GM18507 (cell line): ENCODE measurements around the gene KLHDC7B.

Source experiments
- DNase-seq: peaks from one replicate; pipeline ENCODE4 v3.0.0; 2011; ENCODE audit warnings: low read depth; ENCODE audit not compliant: insufficient read length; ENCODE audit errors: extremely low spot score
- FAIRE-seq: peaks from 2 replicates; lab custom pipeline; 2011; peaks lifted over from hg19 to GRCh38; lab: Jason Lieb, UNC

KLHDC7B gene

DNA sequence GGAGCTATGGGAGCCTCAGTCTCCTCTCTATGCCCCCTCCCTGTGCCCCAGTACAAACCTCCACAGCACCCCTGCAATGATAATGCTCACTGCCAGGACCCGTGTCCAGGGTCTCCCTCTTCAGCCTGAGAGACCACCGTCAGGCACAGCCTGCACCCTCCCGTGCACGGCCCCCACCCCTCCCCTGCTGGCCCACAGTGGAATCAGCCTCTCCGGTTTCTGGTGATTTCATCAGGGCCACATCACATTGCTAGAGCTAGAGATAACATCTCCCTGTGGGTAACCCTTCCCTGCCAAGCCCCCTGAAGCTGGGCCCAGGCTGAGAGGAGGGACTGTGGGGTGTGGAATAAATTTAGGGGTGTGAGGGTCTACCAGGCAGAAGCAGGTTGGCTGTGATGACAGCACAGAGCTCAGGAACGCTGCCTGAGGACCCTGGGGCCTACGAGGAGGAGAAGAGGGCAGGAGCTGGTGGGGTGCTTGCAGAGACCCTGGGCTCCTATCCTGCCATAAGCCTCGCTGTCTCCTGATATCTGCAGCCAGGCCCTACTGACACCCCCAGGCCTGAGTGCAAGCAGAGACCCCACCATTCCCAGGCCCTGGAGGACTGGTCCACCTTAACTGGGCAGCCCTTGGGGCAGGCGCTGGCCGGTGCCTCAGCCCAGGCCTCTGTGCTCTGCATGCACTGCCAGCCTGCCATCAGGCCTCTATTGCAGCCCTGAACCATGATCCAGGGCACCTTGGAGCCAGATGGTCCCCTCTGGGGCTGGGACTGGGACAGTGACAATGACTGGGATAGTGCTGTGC, at the start of gene KLHDC7B:
TSS of gene KLHDC7B (plus strand) at position 378 of the 804 bp plus-strand sequence. CDS start at position 723, 345 bp downstream.
- DNase-seq (no peak), FAIRE-seq (no peak)

DNA sequence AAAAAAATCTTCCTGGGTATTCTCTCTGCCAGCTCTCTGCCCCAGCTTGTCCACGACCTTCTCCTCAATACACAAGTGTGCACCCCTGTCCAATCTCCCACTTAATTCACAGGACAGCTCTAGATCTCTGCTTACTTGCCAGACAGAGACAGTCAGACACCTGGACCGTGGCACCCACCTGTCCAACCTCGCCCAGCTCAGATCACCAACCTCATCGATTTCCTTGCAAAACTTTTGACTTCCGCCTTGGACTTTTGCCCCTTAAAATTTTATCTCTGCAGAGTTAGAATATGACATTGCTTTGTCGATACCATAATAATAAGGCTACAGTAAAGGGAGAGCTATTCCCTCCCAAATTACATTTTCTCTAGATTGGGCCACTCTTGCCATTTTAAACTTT, 48.6 kb upstream of the KLHDC7B start:
- DNase-seq, result no peak
- no peak for FAIRE-seq

DNA sequence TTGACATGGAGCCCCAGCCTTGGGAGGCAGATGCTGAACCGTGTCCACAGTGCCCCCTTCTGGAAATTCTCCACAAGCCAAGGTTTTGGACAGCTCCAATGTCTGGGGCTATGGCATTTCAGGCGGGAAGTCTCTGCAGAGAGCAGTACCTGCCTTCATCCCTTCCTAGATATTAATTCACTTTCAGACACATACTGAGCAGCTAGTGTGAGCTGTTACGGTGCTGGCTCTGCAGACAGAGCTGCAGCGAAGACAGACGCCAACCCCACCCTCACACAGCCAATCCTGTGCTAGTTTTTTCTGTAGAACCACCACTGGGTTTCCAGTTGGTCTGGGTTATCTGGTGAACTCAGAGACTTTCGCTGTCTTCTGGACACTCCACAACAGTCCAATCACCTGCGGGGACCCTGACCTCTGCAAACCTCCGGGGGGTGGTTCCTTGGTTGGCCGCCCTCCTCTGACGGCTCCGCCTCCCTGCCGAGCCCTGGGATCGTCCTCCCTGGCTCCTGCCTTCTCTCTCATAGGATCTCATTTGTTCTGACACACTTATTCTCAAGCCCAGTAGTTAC, 47.3 kb upstream of the KLHDC7B start:
- FAIRE-seq, result peak; percentile 91
- DNase-seq, result no peak

DNA sequence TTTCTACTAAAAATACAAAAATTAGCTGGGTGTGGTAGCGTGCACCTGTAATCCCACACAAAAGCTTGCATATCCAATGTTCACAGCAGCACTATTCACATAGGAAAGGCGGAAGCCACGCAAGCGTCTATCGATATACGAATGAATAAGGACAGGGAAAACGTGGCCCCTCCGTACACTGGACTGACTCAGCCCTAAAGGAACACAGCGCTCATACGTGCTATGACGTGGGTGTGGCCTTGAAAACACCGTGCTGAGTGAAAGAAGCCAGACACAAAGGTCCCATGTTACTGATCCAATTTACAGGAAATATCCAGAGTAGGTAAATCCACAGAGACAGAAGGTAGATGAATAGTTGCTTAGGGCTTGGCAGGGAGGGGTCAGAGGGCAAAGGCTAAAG, 45.2 kb upstream of the KLHDC7B start:
- FAIRE-seq, result no peak
- DNase-seq, result no peak

GRCh38 chr22:50502096-50502495, 43.6 kb upstream of the KLHDC7B start:
- DNase-seq, result no peak
- no peak for FAIRE-seq

DNA sequence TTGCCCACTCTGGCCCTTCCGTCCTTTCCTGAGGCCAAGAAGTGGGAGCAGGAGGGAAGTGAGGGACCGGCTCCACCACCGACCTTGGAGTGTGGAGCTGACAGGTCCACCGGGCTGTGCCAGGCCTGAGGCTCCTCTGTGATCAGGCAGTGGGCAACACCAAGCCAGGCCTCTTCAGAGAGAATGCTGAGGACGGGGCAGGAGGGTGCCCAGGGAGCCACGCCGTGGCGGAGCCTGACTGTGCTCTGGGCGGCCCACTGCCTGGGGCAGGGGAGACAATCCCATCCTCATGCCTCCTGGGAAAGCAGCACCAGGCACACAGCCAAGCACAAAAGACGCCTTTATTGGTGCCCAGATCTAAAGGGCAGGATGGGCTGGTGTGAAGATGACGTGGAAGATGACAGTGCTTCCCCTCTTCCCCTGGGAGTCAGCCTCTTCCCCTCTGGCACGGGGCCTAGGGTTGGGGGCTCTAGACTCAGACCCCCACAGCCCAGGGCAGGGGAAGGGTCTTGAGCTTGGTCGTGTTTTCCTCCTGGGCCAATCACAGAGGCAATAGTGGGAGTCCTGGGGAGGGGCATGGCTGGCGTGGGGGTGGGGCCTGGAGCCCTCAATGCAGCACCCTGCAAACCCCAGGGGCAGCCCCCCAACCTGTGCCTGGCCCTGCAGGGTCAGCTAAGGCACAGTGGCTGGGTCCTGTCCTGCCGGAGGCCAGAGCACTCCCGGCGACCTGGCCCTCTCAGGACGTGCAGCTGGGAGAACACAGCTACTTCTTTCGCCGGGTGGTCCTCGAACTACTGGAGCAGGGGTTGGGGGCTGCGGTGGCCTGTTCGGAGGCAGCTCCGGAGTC, 42.8 kb upstream of the KLHDC7B start:
- DNase-seq, result no peak
- FAIRE-seq, result no peak

DNA sequence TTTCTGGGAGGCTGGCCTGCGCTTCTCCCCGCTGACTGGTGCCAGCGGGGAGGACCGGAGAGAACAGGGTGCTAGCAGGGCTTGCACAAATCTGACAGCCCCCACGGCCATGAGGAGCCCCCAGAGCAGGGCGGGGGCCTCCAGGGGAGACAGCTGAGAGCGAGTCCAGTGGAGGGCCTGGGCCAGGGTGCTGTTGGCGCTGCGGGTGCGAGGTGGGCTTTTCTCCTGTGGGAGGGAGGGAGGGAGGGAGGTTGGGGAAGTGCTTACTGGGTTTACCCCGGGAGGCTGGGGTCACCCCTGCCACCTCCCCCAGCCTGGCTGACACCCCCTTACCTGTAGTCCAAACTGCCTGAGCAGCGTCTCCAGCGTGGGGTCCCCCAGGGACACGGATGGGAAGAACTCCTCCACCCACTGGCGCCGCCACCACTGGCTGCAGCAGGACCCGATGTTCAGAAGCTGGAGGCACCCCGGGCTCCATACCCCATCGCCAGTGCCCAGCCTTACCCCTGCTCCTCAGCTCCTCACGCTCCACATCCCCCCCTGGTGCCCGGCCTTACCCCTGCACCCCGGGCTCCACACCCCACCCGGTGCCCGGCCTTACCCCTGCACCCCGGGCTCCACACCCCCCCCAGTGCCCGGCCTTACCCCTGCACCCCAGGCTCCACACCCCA, 42.1 kb upstream of the KLHDC7B start:
- FAIRE-seq (no peak), DNase-seq (no peak)

- FAIRE-seq, result no peak
- no peak for DNase-seq
Measured at GRCh38 chr22:50504369-50505211, 41.1 kb upstream of the KLHDC7B start.

- DNase-seq (no peak), FAIRE-seq (no peak)
Measured at GRCh38 chr22:50505276-50505775, 40.4 kb upstream of the KLHDC7B start.

DNA sequence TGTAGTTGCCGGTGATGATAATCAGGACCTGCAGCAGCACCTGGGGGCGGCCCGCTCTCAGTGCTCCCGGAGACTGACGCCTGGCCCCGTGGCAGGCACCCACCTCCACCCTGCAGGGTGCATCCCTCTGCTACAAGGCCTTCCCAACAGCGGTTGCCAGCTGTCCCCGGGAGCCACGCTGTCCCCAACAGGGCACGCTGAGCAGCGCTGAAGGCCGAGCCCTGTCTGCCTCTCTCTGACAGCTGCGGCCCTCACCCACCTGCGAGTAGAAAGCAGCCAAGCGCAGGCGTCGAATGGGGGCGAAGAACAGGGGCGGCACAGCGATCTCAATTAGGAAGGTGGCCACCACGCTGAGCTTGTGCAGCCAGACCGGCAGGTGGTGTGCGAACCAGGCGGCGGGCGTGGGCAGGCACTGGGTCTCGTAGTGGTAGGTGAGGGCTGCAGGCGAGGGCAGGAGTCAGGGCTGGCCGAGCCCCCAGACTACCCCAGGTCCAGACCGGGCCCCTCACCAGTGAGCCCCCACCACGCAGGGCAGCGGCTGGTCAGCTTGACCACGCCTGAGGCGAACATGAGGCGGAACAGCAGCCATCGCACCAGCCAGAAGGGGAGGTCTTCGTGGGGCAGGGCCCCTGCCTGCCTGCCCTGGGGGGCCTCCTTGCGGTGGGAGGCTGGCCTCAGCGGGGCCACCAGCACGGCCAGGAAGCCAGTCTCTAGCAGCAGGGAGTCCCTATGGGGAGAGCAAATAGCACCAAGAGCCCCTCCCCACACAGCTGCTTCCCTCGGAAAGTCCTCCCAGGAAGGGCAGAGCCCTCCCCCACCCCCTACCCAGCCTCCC, 39.7 kb upstream of the KLHDC7B start:
- FAIRE-seq (no peak), DNase-seq (no peak)

DNA sequence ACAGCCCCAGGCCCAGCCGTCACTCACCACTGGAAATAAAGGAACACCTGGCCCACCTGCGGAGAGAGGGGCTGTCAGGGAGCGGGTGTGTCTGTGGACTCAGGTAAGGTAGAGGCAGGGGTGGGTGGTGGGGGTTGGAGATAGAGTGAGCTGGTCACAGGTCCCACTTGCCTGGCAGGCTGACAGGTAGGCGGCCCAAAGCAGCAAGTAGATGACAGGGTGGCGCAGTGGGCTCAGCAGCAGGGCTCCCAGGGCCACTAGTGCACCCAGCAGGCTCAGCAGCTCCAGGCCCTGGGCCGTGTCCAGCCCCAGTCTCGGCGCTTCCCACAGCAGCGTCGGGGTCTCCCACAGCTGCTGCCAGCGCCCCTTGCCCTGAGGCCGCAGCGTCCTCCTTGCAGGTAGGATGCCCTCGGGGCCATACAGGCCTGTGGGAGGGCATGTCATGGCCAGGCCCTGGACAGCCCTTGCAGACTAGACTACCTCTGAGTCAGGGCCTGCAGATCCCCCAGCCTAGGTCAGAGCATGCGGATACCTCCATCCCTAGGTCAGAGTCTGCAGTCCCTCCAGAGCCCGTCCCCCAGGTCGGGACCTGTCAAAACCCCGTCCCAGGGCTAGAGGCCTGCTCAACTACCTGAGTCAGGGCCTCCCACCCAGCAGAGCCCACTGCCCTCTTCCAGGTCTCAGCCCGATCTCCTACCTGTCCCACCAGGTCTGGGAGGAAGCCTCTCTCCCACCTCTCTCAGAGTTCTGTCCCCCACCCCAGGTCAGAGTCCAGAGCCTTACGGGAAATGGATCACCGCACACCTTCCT, 38.9 kb upstream of the KLHDC7B start:
- no peak for FAIRE-seq
- DNase-seq, result no peak

GRCh38 chr22:50507421-50507990, 38.2 kb upstream of the KLHDC7B start, which contains the start of gene LMF2:
TSS of gene LMF2 (minus strand) at chr22:50507702. CDS start at chr22:50507675, 27 bp downstream.
- DNase-seq, result peak; percentile 92
- FAIRE-seq, result no peak

DNA sequence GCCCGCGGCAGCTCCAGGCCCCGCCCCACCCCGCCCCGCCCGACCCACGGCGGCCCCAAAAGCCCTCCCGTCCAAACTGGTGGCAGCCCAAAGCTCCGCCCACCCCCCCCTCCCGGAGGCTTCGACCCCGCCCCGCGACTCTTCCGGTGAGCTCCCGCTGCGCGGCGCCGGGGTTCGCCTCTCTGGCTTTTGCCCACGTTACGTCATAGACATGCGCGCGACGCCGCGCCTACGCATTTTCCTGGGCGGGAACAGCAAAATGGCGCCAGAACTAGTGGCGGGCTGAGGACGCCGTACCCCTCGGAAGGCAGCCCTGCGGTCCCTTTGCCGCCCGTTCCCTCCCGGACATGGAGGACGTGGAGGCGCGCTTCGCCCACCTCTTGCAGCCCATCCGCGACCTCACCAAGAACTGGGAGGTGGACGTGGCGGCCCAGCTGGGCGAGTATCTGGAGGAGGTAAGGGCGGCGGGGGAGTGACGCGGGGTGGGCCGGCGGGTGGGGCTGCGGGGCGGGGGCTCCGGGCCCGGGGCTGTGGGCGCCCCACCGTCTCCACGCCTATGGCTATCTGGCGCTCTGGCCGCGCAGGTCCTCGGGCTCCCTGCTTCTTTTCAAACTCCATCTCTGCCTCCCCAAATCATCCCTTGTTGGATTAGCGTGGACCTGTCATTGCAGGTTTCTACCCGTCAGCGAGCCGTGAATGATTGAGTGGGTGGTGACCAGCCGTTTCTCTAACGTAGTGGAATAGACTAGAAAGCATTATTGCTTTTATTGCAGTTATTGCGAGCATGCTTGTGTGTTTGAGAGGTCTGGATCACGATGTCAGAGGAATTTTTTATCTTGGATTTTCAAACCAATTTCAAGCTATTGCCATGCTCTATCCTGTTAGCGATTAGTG, 37.5 kb upstream of the KLHDC7B start, which contains the start of gene NCAPH2:
TSS of gene NCAPH2 (plus strand) at position 234 of the 894 bp plus-strand sequence. CDS start at position 348, 114 bp downstream.
- FAIRE-seq, result peak; percentile 91
- DNase-seq, result peak; percentile 98

DNA sequence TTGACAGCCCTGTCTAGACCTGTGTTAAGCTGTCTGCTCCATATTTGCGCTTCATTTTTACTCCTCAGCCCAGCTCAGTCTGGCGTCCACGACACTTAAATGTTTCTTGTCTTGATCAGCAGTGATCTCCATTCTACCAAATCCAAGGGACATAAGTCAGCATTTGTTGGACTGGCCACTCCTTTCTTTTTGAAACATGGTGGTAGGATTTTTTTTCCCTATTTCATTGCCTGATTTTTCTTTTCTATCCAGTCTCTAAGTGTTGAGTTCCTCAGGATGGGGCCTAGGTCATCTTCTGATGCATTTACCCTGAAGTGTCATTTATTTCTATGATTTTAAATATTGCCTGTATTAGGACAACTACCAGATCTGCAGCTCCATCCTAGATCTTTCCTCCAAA, 36.8 kb upstream of the KLHDC7B start:
- no peak for FAIRE-seq
- no peak for DNase-seq

DNA sequence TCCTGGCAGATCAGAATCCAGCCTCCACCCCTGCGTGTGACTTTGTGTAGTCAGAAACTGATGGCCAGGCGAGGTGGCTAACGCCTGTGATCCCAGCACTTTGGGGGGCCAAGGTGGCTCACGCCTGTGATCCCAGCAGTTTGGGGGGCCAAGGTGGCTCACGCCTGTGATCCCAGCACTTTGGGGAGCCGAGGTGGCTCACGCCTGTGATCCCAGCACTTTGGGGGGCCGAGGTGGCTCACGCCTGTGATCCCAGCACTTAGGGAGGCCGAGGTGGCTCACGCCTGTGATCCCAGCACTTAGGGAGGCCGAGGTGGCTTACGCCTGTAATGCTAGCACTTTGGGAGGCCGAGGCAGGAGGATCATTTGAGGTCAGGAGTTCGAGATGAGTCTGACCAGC, 32.5 kb upstream of the KLHDC7B start:
- FAIRE-seq, result no peak

DNA sequence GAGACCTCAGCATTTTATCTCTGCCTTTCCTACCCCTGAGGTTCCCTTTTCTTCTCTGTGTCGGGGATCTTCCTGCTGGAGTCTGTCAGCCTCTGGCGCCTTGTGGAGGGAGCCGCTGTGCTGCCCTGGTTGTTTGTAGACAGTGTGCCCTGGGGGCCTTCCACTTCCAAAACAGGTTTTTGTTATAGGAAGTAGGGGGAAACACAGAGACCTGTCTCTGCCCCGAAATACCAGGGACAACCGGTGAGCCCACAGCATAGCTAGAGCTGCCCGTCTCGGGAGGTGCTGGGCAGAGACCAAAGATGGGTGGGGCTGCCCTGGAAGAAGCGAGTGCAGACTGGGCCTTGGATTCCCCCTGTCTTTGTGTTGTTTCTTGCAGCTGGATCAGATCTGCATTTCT, 29.6 kb upstream of the KLHDC7B start:
- FAIRE-seq, result no peak
- no peak for DNase-seq

More for the DNA sequence above, 32.5 kb upstream of the KLHDC7B start:
- no peak for DNase-seq
